ENCODE measurements around the gene MYL12B. TPM values are rescaled to one million over a fixed set of nuclear protein-coding genes. Genes with fewer than 3 reads are reported as not detected.
A peak's percentile ranks its signal among the peaks of the same experiment; 100 is the strongest.

MYL12B gene
- total RNA-seq, 1 experiment from 2014 or later = 383 TPM

DNA sequence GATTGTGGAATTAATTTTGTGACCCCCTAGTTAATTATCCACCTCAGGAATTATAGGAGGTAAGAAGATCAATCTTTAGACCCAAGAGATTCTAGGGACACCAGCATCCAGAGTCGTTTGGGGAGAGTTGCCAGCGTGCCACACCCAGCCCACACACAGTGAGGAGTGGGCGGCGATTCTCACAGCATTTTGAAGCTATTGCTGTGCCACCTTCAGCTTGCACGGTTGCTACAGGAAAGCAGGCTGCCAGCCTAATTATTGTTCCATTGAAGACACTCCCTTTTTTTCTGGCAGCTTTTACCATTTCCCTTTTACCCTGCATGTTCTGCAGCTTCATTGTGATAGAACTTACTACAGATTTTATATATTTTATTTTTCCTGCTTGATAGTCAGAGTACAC is 27.5 kb upstream of the MYL12B start:
- BruUV-seq (replicated peaks) = no TSS peak
- H3F3A ChIP-seq (ENCODE audit: insufficient read depth, low read depth) = peaks cover 16% of the 10 kb centered on the region; the same call in 1 of the 2 replicates
- H2AFZ ChIP-seq = no peak overlapping the region
- H3K9me2 ChIP-seq (ENCODE audit: insufficient read depth) = no peaks in the 10 kb centered on the region
- H3K4me2 ChIP-seq = no peak overlapping the region
- H3K79me2 ChIP-seq (ENCODE audit: low read depth) = no peaks in the 10 kb centered on the region
- H4K20me1 ChIP-seq (ENCODE audit: insufficient read depth) = no peaks in the 10 kb centered on the region
- no peak for DNase-seq
- peaks cover 24% of the 10 kb centered on the region for H3K4me1 ChIP-seq (replicated peaks; ENCODE audit: insufficient read depth)
- TF ChIP-seq EZH2 (IDR thresholded peaks at IDR 0.05; ENCODE audit: low read depth) = no peak
- TF ChIP-seq, protein P1, sequence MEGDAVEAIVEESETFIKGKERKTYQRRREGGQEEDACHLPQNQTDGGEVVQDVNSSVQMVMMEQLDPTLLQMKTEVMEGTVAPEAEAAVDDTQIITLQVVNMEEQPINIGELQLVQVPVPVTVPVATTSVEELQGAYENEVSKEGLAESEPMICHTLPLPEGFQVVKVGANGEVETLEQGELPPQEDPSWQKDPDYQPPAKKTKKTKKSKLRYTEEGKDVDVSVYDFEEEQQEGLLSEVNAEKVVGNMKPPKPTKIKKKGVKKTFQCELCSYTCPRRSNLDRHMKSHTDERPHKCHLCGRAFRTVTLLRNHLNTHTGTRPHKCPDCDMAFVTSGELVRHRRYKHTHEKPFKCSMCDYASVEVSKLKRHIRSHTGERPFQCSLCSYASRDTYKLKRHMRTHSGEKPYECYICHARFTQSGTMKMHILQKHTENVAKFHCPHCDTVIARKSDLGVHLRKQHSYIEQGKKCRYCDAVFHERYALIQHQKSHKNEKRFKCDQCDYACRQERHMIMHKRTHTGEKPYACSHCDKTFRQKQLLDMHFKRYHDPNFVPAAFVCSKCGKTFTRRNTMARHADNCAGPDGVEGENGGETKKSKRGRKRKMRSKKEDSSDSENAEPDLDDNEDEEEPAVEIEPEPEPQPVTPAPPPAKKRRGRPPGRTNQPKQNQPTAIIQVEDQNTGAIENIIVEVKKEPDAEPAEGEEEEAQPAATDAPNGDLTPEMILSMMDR (conservative IDR thresholded peaks at IDR 0.05) = no peak
- H3K36me3 ChIP-seq (ENCODE audit: low read depth) = no peaks in the 10 kb centered on the region
- H3K4me3 ChIP-seq = no peak overlapping the region
- ChIA-PET CTCF (no interaction called here), POLR2A (ENCODE audit: unreplicated experiment) (no interaction called here)
- H3K9me3 ChIP-seq (ENCODE audit: insufficient read depth, low read depth) = no peaks in the 10 kb centered on the region
- intact Hi-C loops (cut with micrococcal nuclease; ENCODE audit: unreplicated experiment) = no loop called here
- no peak overlapping the region for H3K27ac ChIP-seq
- H3K27me3 ChIP-seq (ENCODE audit: insufficient read depth, low read depth) = no peaks in the 10 kb centered on the region

DNA sequence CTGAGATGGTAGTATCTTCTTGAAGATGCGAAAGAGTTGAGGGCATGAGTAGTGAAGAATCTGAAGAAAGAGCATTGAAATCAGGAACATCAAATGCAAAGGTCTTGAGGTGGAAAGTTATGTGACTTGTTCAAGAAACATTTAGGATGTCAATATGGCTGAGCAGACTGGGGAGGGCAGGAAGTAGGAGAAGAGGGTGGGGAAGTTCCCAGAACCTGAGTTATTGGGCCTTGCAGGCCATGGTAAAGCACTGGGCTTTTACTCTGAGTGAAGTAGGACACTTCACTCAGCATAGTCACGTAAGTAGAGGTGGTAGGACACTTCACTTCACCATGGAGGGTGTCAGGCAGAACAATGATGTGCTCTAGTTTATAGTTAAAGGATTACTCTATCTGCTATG is 26.1 kb upstream of the MYL12B start:
- Histone ChIP-seq H3K36me3 (ENCODE audit: low read depth) (no peaks in the 10 kb centered on the region), H4K20me1 (ENCODE audit: insufficient read depth) (no peaks in the 10 kb centered on the region), H3K4me2 (peak overlapping the region; percentile 56), H3K9me3 (ENCODE audit: insufficient read depth, low read depth) (no peaks in the 10 kb centered on the region), H3K9me2 (ENCODE audit: insufficient read depth) (no peaks in the 10 kb centered on the region), H3K79me2 (ENCODE audit: low read depth) (no peaks in the 10 kb centered on the region), H3K27ac (peak overlapping the region; percentile 27; the same call in 1 of the 2 replicates), H3F3A (ENCODE audit: insufficient read depth, low read depth) (peaks cover 16% of the 10 kb centered on the region; the same call in 1 of the 2 replicates), H3K4me1 (replicated peaks; ENCODE audit: insufficient read depth) (peaks cover 20% of the 10 kb centered on the region), H3K27me3 (ENCODE audit: insufficient read depth, low read depth) (no peaks in the 10 kb centered on the region), H2AFZ (no peak overlapping the region), H3K4me3 (no peak overlapping the region)
- ChIA-PET CTCF (no interaction called here), POLR2A (ENCODE audit: unreplicated experiment) (no interaction called here)
- DNase-seq = no peak
- no peak for TF ChIP-seq EZH2 (IDR thresholded peaks at IDR 0.05; ENCODE audit: low read depth)
- TF ChIP-seq, protein P1 (conservative IDR thresholded peaks at IDR 0.05) = no peak
- BruUV-seq (replicated peaks) = no TSS peak
- intact Hi-C loops (cut with micrococcal nuclease; ENCODE audit: unreplicated experiment) = no loop called here

DNA sequence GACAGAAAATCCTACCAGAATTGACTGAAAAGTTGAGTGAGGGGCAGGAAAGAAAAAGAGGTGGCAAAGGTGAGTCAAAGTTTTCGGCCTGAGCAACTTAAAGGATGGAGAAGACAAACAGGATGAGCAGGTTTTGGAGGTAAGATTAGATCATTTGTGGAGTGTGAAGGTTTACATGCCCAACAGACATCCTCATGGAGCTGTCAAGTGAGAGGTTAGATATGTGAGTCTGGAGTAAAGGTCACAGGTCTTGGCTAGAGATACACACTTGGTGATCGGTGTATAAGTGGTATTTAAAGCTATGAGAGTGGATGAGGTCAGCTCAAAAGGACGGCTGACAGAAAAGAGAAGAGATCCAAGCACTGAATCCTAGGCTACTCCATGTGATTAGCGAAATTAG is 25.5 kb upstream of the MYL12B start:
- CTCF ChIA-PET = no interaction called here
- H4K20me1 ChIP-seq (ENCODE audit: insufficient read depth) = no peaks in the 10 kb centered on the region
- no peak overlapping the region for H2AFZ ChIP-seq
- DNase-seq = peak in 1 of 2 experiments; percentile 84
- peak overlapping the region; percentile 56 for H3K4me2 ChIP-seq
- peaks cover 16% of the 10 kb centered on the region; the same call in 1 of the 2 replicates for H3F3A ChIP-seq (ENCODE audit: insufficient read depth, low read depth)
- peak overlapping the region; percentile 27; the same call in 1 of the 2 replicates for H3K27ac ChIP-seq
- no peaks in the 10 kb centered on the region for H3K27me3 ChIP-seq (ENCODE audit: insufficient read depth, low read depth)
- H3K4me3 ChIP-seq = no peak overlapping the region
- no TSS peak for BruUV-seq (replicated peaks)
- H3K4me1 ChIP-seq (replicated peaks; ENCODE audit: insufficient read depth) = peaks cover 20% of the 10 kb centered on the region
- no peaks in the 10 kb centered on the region for H3K9me3 ChIP-seq (ENCODE audit: insufficient read depth, low read depth)
- H3K36me3 ChIP-seq (ENCODE audit: low read depth) = no peaks in the 10 kb centered on the region
- TF ChIP-seq, protein P1 (conservative IDR thresholded peaks at IDR 0.05) = no peak
- TF ChIP-seq EZH2 (IDR thresholded peaks at IDR 0.05; ENCODE audit: low read depth) = no peak
- H3K79me2 ChIP-seq (ENCODE audit: low read depth) = no peaks in the 10 kb centered on the region
- POLR2A ChIA-PET (ENCODE audit: unreplicated experiment) = no interaction called here
- intact Hi-C loops (cut with micrococcal nuclease; ENCODE audit: unreplicated experiment) = no loop called here
- H3K9me2 ChIP-seq (ENCODE audit: insufficient read depth) = no peaks in the 10 kb centered on the region

All from PC-9 (cell line).